Activated naive CD4-positive, alpha-beta T cell treated with anti-CD3 and anti-CD28 coated beads for 36 hours (primary cell): Measurements from ENCODE around the gene PDE10A. TPM values are rescaled to one million over a fixed set of nuclear protein-coding genes. Genes with fewer than 3 reads are reported as not detected.
"Not testable (repeated sequence)": the region's sequence is repeated elsewhere in the genome, so short reads cannot be mapped to it uniquely, and the experiment has no call there.

ENCODE experiments used
- CTCF ChIA-PET: fragments of 350-600 bp; sonication (Branson Sonifier 250); formaldehyde crosslinking; loops from one replicate; lab custom pipeline; 2021; ENCODE audit warnings: antibody characterized with exemption; lab: Charles Lee
- DNase-seq: peaks from one replicate; pipeline ENCODE4 v3.0.0-alpha.2; 2020
- H3K27ac Mint-ChIP-seq: one replicate; pipeline ENCODE4 v1.8.0; 2021; ENCODE audit warnings: mild to moderate bottlenecking, mixed read lengths
- H3K27me3 Mint-ChIP-seq: one replicate; pipeline ENCODE4 v1.8.0; 2021; ENCODE audit warnings: low read depth, mixed read lengths
- H3K36me3 Mint-ChIP-seq: one replicate; pipeline ENCODE4 v1.8.0; 2021; ENCODE audit warnings: low read depth, mixed read lengths
- H3K4me1 Mint-ChIP-seq: one replicate; pipeline ENCODE4 v1.8.0; 2021; ENCODE audit warnings: low read depth, mixed read lengths
- H3K4me3 Mint-ChIP-seq: one replicate; pipeline ENCODE4 v1.8.0; 2021; ENCODE audit warnings: mild to moderate bottlenecking, moderate library complexity, mixed read lengths
- H3K9me3 Mint-ChIP-seq: one replicate; pipeline ENCODE4 v1.8.0; 2021; ENCODE audit warnings: mixed read lengths
- intact Hi-C: fragments of 100-400 bp; cut with micrococcal nuclease; formaldehyde crosslinking; loops from one replicate; pipeline ENCODE4 v1.15.1; 2023
- total RNA-seq, 2 experiments: library from RNA; stranded (reverse); gene quantifications; one replicate each; pipeline ENCODE4 v1.2.3, GENCODE V29; 2021

Gene PDE10A
- total RNA-seq, 2 experiments from 2014 or later: not detected

DNA sequence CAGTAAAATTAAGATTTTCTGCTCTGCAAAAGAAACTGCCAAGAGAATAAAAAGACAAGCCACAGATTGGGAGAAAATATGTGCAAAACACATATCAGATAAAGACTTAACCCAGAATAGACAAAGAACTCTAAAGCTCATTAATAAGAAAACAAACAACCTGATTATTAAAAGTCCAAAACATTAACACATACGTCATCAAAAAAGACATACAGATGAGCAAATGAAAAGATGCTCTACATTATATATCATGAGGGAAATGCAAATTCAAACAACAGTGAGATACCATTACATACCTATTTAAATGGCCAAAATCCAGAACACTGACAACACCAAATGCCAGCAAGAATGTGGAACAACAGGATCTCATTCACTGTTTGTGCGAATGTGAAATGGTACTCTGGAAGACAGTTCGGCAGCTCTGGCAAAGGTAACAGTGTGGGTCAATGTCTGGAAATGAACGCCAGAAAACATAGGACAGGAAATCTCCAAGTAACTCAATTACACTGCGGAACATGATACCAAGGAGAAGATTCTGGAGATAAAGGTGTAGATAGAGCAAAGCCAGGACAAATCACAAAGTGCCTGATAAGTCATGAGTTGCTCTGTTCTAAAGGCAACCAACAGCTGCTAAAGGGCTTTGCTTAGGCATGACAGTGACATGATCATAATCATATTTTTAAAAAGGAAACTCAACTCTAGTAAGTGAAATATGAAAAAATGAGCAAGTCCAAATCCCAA lies 96.8 kb downstream of the PDE10A start:
- CTCF ChIA-PET: no interaction called here
- no peaks in the 10 kb centered on the region for H3K9me3 Mint-ChIP-seq
- no peak for DNase-seq
- H3K27ac Mint-ChIP-seq: no peak overlapping the region
- no peaks in the 10 kb centered on the region for H3K36me3 Mint-ChIP-seq
- no peaks in the 10 kb centered on the region for H3K27me3 Mint-ChIP-seq
- no peaks in the 10 kb centered on the region for H3K4me1 Mint-ChIP-seq
- no peak overlapping the region for H3K4me3 Mint-ChIP-seq
- intact Hi-C loops: no loop called here

DNA sequence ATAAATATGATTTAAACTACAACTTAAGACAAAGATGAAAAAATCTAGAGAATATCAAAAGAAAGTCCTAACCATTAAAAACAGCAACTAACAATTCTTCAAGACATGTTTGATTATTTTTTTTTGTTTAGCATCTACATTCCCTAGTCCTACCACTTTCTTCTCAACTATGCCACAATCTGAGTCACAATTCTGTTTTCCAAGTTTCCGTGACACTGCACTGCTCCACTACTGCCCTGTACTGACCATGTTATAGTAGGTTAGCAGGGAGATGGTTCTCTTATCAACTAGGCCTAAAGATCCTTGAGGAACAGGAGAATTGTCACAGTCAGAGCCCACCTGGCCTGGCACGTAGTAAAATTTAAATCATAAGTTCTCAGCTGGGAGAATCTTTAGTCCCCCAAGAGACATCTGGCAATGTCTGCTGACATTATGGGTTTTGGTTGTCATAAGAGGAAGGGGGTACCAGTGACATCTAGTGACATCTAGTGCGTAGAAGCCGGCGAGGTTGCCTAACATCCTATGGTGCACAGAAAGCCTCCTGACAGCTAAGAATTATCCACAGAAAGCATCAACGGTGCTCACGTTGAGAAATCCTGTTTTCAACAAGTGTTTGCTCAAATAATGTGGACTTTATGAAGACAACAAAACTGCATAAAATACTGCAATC lies 100.5 kb downstream of the PDE10A start:
- Mint-ChIP-seq H3K27ac (no peak overlapping the region), H3K4me1 (no peaks in the 10 kb centered on the region), H3K36me3 (no peaks in the 10 kb centered on the region), H3K4me3 (no peak overlapping the region), H3K9me3 (no peaks in the 10 kb centered on the region), H3K27me3 (no peaks in the 10 kb centered on the region)
- CTCF ChIA-PET: interaction anchor here (0.7 kb wide), 1 partner anchor 280 kb away, joined by 3 read pairs; no protein-coding TSS in a partner anchor
- intact Hi-C loops: no loop called here
- DNase-seq: no peak

DNA sequence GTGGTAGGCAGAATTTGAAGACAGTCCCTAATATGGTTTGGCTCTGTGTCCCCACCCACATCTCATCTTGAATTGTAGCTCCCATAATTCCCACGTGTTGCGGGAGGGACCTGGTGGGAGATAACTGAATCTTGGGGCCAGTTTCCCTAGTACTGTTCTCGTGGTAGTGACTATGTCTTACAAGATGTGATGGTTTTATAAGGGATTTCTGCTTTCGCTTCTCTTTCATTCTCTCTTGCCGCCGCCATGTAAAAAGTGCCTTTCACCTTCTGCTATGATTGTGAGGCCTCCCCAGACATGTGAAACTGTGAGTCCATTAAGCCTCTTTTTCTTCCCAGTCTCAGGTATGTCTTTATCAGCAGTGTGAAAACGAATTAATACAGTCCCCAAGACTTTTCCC lies 103.4 kb downstream of the PDE10A start:
- CTCF ChIA-PET: no interaction called here
- DNase-seq: no peak
- H3K27ac Mint-ChIP-seq: no peak overlapping the region
- H3K4me3 Mint-ChIP-seq: no peak overlapping the region
- no peaks in the 10 kb centered on the region for H3K9me3 Mint-ChIP-seq
- intact Hi-C loops: no loop called here
- H3K4me1 Mint-ChIP-seq: no peaks in the 10 kb centered on the region
- H3K36me3 Mint-ChIP-seq: no peaks in the 10 kb centered on the region
- no peaks in the 10 kb centered on the region for H3K27me3 Mint-ChIP-seq

DNA sequence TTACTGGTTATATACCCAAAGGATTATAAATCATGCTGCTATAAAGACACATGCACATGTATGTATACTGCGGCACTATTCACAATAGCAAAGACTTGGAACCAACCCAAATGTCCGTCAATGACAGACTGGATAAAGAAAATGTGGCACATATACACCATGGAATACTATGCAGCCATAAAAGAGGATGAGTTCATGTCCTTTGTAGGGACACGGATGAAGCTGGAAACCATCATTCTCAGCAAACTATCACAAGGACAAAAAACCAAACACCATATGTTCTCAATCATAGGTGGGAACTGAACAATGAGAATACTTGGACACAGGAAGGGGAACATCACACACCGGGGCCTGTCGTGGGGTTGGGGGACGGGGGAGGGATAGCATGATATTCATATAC lies 104.9 kb downstream of the PDE10A start:
- CTCF ChIA-PET, H3K27me3 Mint-ChIP-seq, H3K4me1 Mint-ChIP-seq, intact Hi-C loops, H3K9me3 Mint-ChIP-seq, DNase-seq, H3K36me3 Mint-ChIP-seq, H3K4me3 Mint-ChIP-seq, H3K27ac Mint-ChIP-seq: not testable (repeated sequence)

DNA sequence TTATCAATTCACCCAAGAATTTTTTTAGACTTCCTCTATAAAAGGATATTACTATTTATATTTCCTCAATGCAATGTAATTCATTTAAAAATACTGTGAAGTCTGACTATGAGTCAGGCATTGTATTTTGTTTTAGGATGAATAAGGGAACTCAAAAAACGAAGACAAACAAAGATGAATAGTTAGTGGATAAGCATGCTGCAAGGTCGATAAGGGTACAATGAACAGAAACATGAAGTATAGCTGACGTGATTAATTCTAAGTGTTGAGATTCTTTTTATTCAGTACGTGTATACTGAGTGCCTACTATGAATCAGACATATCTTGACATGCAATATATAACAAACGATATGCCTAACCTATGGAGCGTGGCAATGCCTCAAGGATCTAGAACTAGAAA lies 105.4 kb downstream of the PDE10A start:
- CTCF ChIA-PET: no interaction called here
- Mint-ChIP-seq H3K4me1 (no peaks in the 10 kb centered on the region), H3K27me3 (no peaks in the 10 kb centered on the region), H3K27ac (no peak overlapping the region), H3K9me3 (no peaks in the 10 kb centered on the region), H3K4me3 (no peak overlapping the region), H3K36me3 (no peaks in the 10 kb centered on the region)
- intact Hi-C loops: no loop called here
- no peak for DNase-seq

DNA sequence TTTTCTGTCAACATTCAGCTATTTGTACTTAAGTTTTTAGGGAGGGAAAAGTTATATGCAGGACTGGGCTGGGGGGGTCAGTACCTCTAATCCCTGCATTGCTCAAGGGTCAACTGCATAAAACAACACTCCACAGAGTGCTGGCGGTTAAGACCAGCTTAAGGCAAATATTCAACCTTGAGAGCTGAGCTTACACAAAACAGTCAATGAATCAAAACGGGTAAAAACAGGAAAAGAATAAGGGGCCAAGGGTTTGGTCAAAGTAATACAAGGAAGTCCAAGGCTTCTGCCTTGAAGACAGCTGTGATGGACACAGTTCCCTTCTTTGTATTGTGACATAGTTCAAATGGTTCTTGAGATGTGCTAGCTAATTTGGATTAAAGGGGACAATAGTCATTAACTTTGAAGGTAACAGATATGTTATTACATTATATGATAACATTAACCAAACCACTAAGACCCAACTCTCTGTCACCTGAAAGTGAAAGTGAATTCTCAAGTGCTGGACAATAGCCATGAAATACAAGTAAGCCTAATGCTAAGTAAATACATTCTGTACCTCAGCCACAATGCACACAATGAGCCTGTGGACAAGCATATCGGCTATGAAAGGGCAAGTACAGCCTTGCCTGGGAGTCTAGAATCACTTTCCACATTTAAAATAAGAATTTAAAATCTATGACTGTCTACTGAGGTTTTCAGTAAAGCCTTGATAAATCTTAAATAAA lies 106.8 kb downstream of the PDE10A start:
- Mint-ChIP-seq H3K36me3 (no peaks in the 10 kb centered on the region), H3K27ac (no peak overlapping the region), H3K4me3 (no peak overlapping the region), H3K9me3 (no peaks in the 10 kb centered on the region), H3K27me3 (no peaks in the 10 kb centered on the region), H3K4me1 (no peaks in the 10 kb centered on the region)
- intact Hi-C loops: no loop called here
- CTCF ChIA-PET: no interaction called here
- DNase-seq: no peak

DNA sequence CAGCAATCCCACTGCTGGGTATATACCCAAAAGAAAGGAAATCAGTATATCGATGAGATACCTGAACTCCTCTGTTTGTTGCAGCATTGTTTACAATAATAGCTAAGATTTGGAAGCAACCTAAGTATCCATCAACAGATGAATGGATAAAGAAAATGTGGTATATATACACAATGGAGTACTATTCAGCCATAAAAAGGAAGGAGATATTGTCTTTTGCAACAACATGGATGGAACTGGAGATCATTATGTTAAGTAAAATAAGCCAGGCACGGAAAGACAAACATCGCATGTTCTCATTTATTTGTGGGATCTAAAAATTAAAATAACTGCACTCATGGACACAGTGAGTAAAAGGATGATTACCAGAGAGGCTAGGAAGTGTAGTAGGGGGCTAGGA lies 108.4 kb downstream of the PDE10A start:
- H3K4me1 Mint-ChIP-seq, H3K27me3 Mint-ChIP-seq, DNase-seq, intact Hi-C loops, H3K36me3 Mint-ChIP-seq, H3K4me3 Mint-ChIP-seq, H3K9me3 Mint-ChIP-seq, H3K27ac Mint-ChIP-seq, CTCF ChIA-PET: not testable (repeated sequence)

DNA sequence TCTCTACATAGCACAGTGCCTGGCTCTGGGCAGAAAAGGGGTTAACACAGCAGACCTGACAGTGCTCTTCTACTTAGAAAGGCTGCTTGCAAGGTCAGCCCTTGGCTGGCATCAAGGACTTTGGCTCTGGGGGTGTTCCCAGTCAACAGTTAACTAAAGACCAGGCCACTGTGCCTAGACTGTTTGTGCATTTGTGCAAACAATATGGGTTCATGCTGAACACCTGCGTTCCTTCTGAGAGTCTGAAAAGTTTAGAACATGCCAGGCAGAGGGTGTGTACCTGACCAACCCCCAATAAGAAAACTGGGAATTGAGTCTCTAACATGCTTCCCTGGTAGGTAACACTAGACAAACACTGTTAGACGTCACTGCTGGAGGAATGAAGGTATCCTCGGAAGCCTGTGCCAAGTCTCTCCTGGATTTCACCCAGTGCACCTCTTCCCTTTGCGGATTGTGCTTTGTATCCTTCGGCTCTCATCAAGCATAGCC lies 110.7 kb downstream of the PDE10A start:
- intact Hi-C loops: no loop called here
- no peaks in the 10 kb centered on the region for H3K9me3 Mint-ChIP-seq
- no peak overlapping the region for H3K4me3 Mint-ChIP-seq
- no peak for DNase-seq
- no peak overlapping the region for H3K27ac Mint-ChIP-seq
- no peaks in the 10 kb centered on the region for H3K36me3 Mint-ChIP-seq
- CTCF ChIA-PET: no interaction called here
- no peaks in the 10 kb centered on the region for H3K4me1 Mint-ChIP-seq
- no peaks in the 10 kb centered on the region for H3K27me3 Mint-ChIP-seq

DNA sequence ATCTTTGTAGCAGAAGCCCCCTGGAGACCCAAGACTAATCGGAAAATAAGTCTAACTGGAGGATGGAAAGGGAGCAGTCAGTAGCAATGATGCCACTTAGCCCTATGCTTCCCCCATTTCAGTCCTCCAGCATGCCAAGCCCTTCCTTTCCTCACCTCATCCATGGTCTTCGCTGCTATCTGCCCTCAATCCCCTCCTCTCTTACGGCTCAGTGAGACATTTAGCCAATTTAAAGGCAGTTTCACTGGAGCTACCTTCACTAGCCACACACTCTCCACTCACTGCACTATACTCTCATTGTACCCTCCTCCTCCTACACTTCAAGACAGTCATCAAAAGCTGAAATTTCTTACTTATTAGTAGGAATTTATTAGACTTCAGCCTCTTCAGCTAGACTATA lies 111.2 kb downstream of the PDE10A start:
- Mint-ChIP-seq H3K27ac (no peak overlapping the region), H3K36me3 (no peaks in the 10 kb centered on the region), H3K27me3 (no peaks in the 10 kb centered on the region), H3K4me1 (no peaks in the 10 kb centered on the region), H3K4me3 (no peak overlapping the region), H3K9me3 (no peaks in the 10 kb centered on the region)
- DNase-seq: no peak
- intact Hi-C loops: no loop called here
- CTCF ChIA-PET: no interaction called here

DNA sequence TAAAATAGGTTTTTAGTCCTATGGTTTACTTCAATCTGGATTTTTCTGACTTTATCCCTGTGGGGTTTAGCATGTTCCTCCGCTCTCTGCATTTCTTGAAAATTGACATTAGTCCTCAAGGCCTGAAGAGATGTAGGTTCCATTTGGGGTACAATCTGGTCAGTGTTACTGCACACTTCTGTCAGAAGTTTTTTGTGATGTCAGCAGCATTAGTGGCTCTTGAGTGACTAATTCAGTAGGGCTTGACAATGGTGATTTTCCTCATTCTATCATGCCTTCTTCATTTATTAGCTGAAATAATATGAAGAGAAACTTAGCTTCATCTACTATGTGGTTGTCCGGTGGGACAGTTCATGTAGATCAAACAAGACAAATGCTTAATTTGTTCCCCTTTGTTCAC lies 114.6 kb downstream of the PDE10A start:
- Mint-ChIP-seq H3K27me3 (no peaks in the 10 kb centered on the region), H3K4me3 (no peak overlapping the region), H3K4me1 (no peaks in the 10 kb centered on the region), H3K9me3 (no peaks in the 10 kb centered on the region), H3K27ac (no peak overlapping the region), H3K36me3 (no peaks in the 10 kb centered on the region)
- no peak for DNase-seq
- intact Hi-C loops: no loop called here
- CTCF ChIA-PET: no interaction called here

DNA sequence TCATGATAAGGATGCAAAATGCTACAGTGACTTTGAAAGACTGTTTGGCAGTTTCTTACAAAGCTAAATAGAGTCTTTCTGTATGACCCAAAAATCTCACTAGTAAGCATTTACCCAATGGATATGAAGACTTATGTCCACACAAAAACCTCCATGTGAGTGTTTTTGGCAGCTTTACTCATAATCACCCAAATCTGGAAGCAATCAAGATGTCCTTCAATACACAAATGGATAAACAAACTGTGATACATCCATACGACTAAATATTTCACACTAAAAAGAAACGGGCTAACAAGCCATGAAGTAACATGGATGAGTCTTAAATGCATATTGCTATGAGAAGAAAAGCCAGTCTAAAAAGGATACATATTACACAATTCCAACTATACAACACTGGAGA lies 117.2 kb downstream of the PDE10A start:
- CTCF ChIA-PET: no interaction called here
- Mint-ChIP-seq H3K36me3 (no peaks in the 10 kb centered on the region), H3K4me3 (no peak overlapping the region), H3K27me3 (no peaks in the 10 kb centered on the region), H3K4me1 (no peaks in the 10 kb centered on the region), H3K9me3 (peaks cover 1% of the 10 kb centered on the region), H3K27ac (no peak overlapping the region)
- DNase-seq: no peak
- intact Hi-C loops: no loop called here

DNA sequence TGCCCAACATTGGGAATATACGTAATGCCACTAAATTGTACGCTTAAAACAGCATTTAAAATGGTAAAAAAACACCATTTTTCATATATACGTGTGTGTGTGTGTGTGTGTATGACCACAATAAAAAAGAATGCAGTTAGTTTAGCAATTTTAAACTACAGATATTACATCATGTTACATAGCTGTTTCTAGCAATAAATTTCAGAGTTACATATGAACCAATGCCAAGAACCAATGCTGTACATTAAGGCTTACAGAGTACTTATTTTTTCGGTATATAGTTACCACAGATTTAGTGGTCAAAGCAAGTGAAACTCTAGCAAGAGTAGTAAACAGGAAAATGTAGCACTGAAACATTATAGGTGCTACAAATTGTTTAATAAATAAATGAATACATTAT lies 119.3 kb downstream of the PDE10A start:
- Mint-ChIP-seq H3K4me3 (no peak overlapping the region), H3K4me1 (no peaks in the 10 kb centered on the region), H3K27me3 (no peaks in the 10 kb centered on the region), H3K27ac (no peak overlapping the region), H3K9me3 (peaks cover 1% of the 10 kb centered on the region), H3K36me3 (no peaks in the 10 kb centered on the region)
- intact Hi-C loops: no loop called here
- CTCF ChIA-PET: no interaction called here
- no peak for DNase-seq
